K562 (cell line): ENCODE results near the gene IQCN. TPM values are rescaled to one million over a fixed set of nuclear protein-coding genes. Genes with fewer than 3 reads are reported as not detected.

Experiments
- CBX3 ChIP-seq, 2 experiments: IDR thresholded peaks; 1 replicate in 1 of 2; 2 replicates in 1 of 2; pipeline ENCODE4 v1.6.1; 2012; ENCODE audit warnings: inconsistent platforms in 2 of 2, low read length in 2 of 2, borderline replicate concordance in 1 of 2, control low read depth in 1 of 2
- CEBPB ChIP-seq: fragments of 450-650 bp; IDR thresholded peaks from 2 replicates; pipeline ENCODE4 v1.6.1; 2016; ENCODE audit warnings: missing genetic modification characterization, missing compliant biosample characterization
- IFI16 ChIP-seq: fragments of 250-450 bp; sonication (Bioruptor Pico); IDR thresholded peaks from 2 replicates; pipeline ENCODE4 v2.1.2; 2022; ENCODE audit warnings: mild to moderate bottlenecking, inconsistent platforms
- KDM5B ChIP-seq: fragments of 200-600 bp; sonication (generic); IDR thresholded peaks from 2 replicates; pipeline ENCODE4 v1.6.1; 2012; ENCODE audit warnings: low read depth, mild to moderate bottlenecking, moderate library complexity, low read length, control low read depth, inconsistent platforms; ENCODE audit not compliant: insufficient replicate concordance
- OTX1 ChIP-seq: fragments of 450-650 bp; formaldehyde crosslinking; IDR thresholded peaks from 2 replicates; pipeline ENCODE4 v1.4.0; 2022; ENCODE audit warnings: mild to moderate bottlenecking
- ZNF23 ChIP-seq: fragments of 250-450 bp; sonication (Bioruptor Pico); IDR thresholded peaks from 2 replicates; pipeline ENCODE4 v1.4.0; 2020; ENCODE audit warnings: mild to moderate bottlenecking
- polyA plus RNA-seq, 8 experiments: library from polyadenylated mRNA; depleted of rRNA in 4 of 8; stranded (reverse) in 5 of 8; unstranded in 3 of 8; fragments of >200 nt; fragmentation: Nextera tagmentation in 2 of 8; fragmentation: Illumina TruSeq in 1 of 8; extraction: Ambion mirVana in 2 of 8; extraction: Trizol in 1 of 8; gene quantifications; 2 replicates each; pipeline versions ENCODE4 v1.2.1 to v1.2.3, GENCODE V29; 2011 to 2014; ENCODE audit warnings: inconsistent platforms in 1 of 8, missing spikeins in 1 of 8
- total RNA-seq, 7 experiments: library from RNA; depleted of rRNA in 6 of 7; stranded (reverse); fragments of >200 nt in 6 of 7; fragmentation: Illumina TruSeq in 2 of 7; extraction: Trizol in 2 of 7; gene quantifications; 2 replicates each; pipeline versions ENCODE4 v1.2.1 to v1.2.3, GENCODE V29; 2011 to 2021; ENCODE audit warnings: low replicate concordance in 1 of 7
- TF ChIP-seq, protein P1 (sequence below), 2 experiments: fragments of 450-650 bp; IDR thresholded peaks; 2 replicates each; pipeline ENCODE4 v1.6.1; 2016; ENCODE audit warnings: mild to moderate bottlenecking in 2 of 2, borderline replicate concordance in 1 of 2, low read depth in 1 of 2, moderate library complexity in 1 of 2
- TF ChIP-seq, protein P2 (sequence below): fragments of 150-350 bp; conservative IDR thresholded peaks from 2 replicates; pipeline ENCODE4 v1.6.1; 2014; ENCODE audit warnings: low read length
- TF ChIP-seq, protein P3 (sequence below), 2 experiments: fragments of 450-650 bp in 1 of 2; sonication (generic) in 1 of 2; formaldehyde crosslinking in 1 of 2; IDR thresholded peaks in 1 of 2; conservative IDR thresholded peaks in 1 of 2; 2 replicates each; pipeline versions ENCODE4 v1.6.1 to v1.8.1; 2016 to 2023; ENCODE audit warnings: mild to moderate bottlenecking in 2 of 2, moderate library complexity in 2 of 2, inconsistent platforms in 1 of 2, missing genetic modification reagents in 1 of 2
- TF ChIP-seq, protein P4 (sequence below): fragments of 250-450 bp; sonication (Bioruptor Pico); IDR thresholded peaks from 2 replicates; pipeline ENCODE4 v1.4.0; 2020
- TF ChIP-seq, protein P5 (sequence below), 2 experiments: fragments of 250-450 bp in 1 of 2; fragments of 450-650 bp in 1 of 2; sonication (Bioruptor Pico) in 1 of 2; IDR thresholded peaks; 2 replicates each; pipeline versions ENCODE4 v1.6.1 to v1.8.0; 2016 to 2021; ENCODE audit warnings: mild to moderate bottlenecking in 2 of 2, moderate library complexity in 2 of 2, missing compliant biosample characterization in 1 of 2, missing genetic modification characterization in 1 of 2

IQCN gene
- total and polyA plus RNA-seq, 9 of the 15 experiments (the other 6 are each of a cell fraction or from before 2014, with no cell fraction given) = 0.01 to 0.07 (median 0.04) TPM; not detected in 3

DNA sequence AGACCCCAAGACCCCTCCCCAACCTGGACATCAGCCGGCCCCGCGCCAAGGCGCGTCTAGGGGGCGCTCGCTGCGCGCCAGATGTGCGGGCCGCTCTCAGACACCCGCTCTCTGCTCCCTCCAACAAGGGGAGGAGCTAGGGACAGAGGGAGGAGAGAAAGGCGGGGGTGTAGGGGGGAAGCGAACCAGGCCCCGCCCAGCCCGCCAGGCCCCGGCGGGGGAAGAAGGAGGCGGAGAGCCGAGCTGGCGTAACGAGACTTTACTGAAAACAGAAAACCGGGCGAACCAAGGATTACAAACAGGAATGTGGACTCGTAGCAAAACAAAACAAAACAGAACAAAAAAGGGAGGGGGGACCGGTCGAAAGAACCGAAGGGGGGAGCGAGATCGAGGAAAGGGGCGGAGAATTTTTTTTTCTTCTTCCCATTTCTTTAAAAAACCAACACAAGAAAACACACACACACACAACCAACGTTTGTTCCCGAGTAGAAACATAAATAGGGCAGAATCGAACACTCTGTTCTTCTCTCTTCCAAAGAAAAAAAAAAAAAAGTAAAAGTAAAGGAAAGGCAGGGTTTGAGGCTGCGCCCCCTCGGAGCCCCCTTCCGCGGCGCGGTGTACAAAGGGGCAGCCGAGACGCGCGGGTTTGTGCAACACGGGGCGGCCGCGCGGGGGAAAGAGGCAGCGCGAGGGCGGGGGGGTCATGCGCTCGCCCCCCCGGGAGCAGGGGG, 5.4 kb upstream of the IQCN start (continued):
- TF ChIP-seq, protein P1, sequence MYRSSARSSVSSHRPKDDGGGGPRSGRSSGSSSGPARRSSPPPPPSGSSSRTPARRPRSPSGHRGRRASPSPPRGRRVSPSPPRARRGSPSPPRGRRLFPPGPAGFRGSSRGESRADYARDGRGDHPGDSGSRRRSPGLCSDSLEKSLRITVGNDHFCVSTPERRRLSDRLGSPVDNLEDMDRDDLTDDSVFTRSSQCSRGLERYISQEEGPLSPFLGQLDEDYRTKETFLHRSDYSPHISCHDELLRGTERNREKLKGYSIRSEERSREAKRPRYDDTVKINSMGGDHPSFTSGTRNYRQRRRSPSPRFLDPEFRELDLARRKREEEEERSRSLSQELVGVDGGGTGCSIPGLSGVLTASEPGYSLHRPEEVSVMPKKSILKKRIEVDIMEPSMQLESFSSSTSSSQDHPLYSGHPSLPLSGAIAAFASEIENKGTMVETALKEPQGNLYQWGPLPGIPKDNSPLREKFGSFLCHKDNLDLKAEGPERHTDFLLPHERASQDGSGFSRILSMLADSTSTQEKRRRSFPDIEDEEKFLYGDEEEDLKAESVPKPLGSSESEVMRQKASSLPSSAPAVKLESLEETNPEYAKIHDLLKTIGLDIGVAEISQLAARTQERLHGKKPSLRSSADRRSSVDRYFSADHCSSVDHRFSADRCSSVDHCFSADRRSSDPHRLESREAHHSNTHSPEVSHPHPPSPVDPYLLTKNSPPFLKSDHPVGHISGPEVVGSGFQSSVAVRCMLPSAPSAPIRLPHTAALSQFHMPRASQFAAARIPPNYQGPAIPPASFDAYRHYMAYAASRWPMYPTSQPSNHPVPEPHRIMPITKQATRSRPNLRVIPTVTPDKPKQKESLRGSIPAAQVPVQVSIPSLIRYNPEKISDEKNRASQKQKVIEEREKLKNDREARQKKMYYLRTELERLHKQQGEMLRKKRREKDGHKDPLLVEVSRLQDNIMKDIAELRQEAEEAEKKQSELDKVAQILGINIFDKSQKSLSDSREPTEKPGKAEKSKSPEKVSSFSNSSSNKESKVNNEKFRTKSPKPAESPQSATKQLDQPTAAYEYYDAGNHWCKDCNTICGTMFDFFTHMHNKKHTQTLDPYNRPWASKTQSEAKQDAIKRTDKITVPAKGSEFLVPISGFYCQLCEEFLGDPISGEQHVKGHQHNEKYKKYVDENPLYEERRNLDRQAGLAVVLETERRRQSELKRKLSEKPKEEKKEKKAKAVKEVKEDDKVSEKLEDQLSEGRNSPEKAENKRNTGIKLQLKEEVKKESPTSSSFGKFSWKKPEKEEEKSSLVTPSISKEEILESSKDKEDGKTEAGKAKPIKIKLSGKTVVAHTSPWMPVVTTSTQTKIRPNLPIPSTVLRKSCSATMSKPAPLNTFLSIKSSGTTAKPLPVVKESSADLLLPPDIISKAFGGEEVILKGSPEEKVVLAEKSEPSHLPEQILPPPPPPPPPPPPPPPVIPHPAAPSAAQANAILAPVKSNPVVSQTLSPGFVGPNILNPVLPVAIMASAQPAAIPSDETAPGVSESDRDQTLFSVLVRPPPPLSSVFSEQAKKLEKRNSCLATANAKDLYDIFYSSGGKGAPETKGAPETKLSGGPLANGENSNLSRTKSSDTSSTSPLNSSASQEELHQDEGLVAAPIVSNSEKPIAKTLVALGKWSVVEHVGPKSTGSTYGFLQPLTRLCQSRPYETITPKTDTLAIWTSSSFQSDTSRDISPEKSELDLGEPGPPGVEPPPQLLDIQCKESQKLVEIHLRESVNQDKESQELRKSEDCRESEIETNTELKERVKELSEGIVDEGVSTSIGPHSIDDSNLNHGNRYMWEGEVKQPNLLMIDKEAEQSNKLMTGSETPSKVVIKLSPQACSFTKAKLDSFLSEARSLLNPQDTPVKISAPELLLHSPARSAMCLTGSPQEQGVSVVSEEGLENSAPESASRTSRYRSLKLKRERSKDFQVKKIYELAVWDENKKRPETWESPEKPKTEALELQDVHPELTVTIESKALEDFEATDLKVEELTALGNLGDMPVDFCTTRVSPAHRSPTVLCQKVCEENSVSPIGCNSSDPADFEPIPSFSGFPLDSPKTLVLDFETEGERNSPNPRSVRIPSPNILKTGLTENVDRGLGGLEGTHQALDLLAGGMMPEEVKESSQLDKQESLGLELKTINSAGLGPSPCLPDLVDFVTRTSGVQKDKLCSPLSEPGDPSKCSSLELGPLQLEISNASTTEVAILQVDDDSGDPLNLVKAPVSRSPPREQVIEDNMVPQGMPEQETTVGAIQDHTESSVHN (IDR thresholded peaks at IDR 0.05; ENCODE audit: borderline replicate concordance in 1 of 2, low read depth in 1 of 2) = no peak
- TF ChIP-seq, protein P2, sequence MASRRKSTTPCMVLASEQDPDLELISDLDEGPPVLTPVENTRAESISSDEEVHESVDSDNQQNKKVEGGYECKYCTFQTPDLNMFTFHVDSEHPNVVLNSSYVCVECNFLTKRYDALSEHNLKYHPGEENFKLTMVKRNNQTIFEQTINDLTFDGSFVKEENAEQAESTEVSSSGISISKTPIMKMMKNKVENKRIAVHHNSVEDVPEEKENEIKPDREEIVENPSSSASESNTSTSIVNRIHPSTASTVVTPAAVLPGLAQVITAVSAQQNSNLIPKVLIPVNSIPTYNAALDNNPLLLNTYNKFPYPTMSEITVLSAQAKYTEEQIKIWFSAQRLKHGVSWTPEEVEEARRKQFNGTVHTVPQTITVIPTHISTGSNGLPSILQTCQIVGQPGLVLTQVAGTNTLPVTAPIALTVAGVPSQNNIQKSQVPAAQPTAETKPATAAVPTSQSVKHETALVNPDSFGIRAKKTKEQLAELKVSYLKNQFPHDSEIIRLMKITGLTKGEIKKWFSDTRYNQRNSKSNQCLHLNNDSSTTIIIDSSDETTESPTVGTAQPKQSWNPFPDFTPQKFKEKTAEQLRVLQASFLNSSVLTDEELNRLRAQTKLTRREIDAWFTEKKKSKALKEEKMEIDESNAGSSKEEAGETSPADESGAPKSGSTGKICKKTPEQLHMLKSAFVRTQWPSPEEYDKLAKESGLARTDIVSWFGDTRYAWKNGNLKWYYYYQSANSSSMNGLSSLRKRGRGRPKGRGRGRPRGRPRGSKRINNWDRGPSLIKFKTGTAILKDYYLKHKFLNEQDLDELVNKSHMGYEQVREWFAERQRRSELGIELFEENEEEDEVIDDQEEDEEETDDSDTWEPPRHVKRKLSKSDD = 0 out of 2 replicates have a peak, but pooled peaks have one; percentile 27
- TF ChIP-seq, protein P3, sequence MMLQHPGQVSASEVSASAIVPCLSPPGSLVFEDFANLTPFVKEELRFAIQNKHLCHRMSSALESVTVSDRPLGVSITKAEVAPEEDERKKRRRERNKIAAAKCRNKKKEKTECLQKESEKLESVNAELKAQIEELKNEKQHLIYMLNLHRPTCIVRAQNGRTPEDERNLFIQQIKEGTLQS (IDR thresholded peaks at IDR 0.05) = no peak
- TF ChIP-seq, protein P3 (CRISPR knock-in tag; conservative IDR thresholded peaks at IDR 0.05) = 0 out of 2 replicates have a peak, but pooled peaks have one; percentile 47
- no peak for TF ChIP-seq ZNF23 (CRISPR knock-in tag)
- TF ChIP-seq CEBPB = no peak
- TF ChIP-seq CBX3 (IDR thresholded peaks at IDR 0.05; ENCODE audit: borderline replicate concordance in 1 of 2, low read length in 2 of 2) = no peak
- TF ChIP-seq, protein P4, sequence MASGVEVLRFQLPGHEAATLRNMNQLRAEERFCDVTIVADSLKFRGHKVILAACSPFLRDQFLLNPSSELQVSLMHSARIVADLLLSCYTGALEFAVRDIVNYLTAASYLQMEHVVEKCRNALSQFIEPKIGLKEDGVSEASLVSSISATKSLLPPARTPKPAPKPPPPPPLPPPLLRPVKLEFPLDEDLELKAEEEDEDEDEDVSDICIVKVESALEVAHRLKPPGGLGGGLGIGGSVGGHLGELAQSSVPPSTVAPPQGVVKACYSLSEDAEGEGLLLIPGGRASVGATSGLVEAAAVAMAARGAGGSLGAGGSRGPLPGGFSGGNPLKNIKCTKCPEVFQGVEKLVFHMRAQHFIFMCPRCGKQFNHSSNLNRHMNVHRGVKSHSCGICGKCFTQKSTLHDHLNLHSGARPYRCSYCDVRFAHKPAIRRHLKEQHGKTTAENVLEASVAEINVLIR = no peak
- no peak for TF ChIP-seq IFI16 (CRISPR knock-in tag)
- TF ChIP-seq OTX1 (CRISPR knock-in tag) = 0 out of 2 replicates have a peak, but pooled peaks have one; percentile 38
- TF ChIP-seq, protein P5, sequence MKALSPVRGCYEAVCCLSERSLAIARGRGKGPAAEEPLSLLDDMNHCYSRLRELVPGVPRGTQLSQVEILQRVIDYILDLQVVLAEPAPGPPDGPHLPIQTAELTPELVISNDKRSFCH (CRISPR knock-in tag; IDR thresholded peaks at IDR 0.05) = no peak
- TF ChIP-seq, protein P5 (tag; IDR thresholded peaks at IDR 0.05) = no peak
- peak; percentile 91 for TF ChIP-seq KDM5B
